Thoracic aorta (tissue), 2 donors: ENCODE results near the gene SIPA1L3. TPM values are rescaled to one million over a fixed set of nuclear protein-coding genes. Genes with fewer than 3 reads are reported as not detected.

Experiments
- ATAC-seq: fragments of 150-250 bp; one replicate; pipeline ENCODE4 v1.8.0; 2017; ENCODE audit warnings: low read depth; ENCODE audit not compliant: insufficient number of reproducible peaks, low FRiP score
- DNase-seq: peaks from one replicate; pipeline ENCODE4 v3.0.0-alpha.2; 2020; ENCODE audit warnings: low spot score
- H3K27ac ChIP-seq, 2 donors: fragments of 200-600 bp; sonication (generic); 1 replicate in 1 of 2; 2 replicates in 1 of 2; pipeline ENCODE4 v1.5.1; 2016; ENCODE audit warnings: mild to moderate bottlenecking in 2 of 2, moderate library complexity in 2 of 2
- H3K27me3 ChIP-seq: fragments of 200-600 bp; sonication (generic); replicated peaks from 2 replicates; pipeline ENCODE4 v1.6.0; 2016; ENCODE audit warnings: mild to moderate bottlenecking; ENCODE audit not compliant: insufficient read depth
- H3K36me3 ChIP-seq: fragments of 200-600 bp; sonication (generic); one replicate; pipeline ENCODE4 v1.5.1; 2016
- H3K4me1 ChIP-seq, 2 donors: fragments of 200-600 bp; sonication (generic); 1 replicate in 1 of 2; 2 replicates in 1 of 2; pipeline versions ENCODE4 v1.5.1 to v1.6.0; 2016; ENCODE audit warnings: low read depth in 2 of 2, mild to moderate bottlenecking in 1 of 2; ENCODE audit not compliant: control insufficient read depth in 1 of 2
- H3K4me3 ChIP-seq: fragments of 200-600 bp; sonication (generic); 2 replicates; pipeline ENCODE4 v1.5.1; 2016; ENCODE audit warnings: mild to moderate bottlenecking
- H3K9me3 ChIP-seq: fragments of 200-600 bp; sonication (generic); 2 replicates; pipeline ENCODE4 v1.5.1; 2016
- CTCF ChIP-seq: fragments of 200-600 bp; sonication (generic); IDR thresholded peaks from one replicate; pipeline ENCODE4 v1.5.1; 2019; ENCODE audit warnings: antibody characterized with exemption
- total RNA-seq, 2 donors: library from RNA; depleted of rRNA; stranded (reverse); fragments of >200 nt; gene quantifications; one replicate each; pipeline versions ENCODE4 v1.1.0 to v1.2.3, GENCODE V29; 2016

The SIPA1L3 gene
- total RNA-seq, 2 donors from 2014 or later = 14.5 to 39.4 TPM

GRCh38 chr19:37981785-37982475 is 74.9 kb downstream of the SIPA1L3 start:
- no peaks in the 10 kb centered on the region for H3K36me3 ChIP-seq
- ATAC-seq (no peak), DNase-seq (no peak)
- peaks cover 0 to 6% of the 10 kb centered on the region in 2 donors for H3K4me1 ChIP-seq
- no peak overlapping the region for H3K4me3 ChIP-seq
- no peak for TF ChIP-seq CTCF
- H3K27me3 ChIP-seq = no peaks in the 10 kb centered on the region
- no peaks in the 10 kb centered on the region for H3K9me3 ChIP-seq
- H3K27ac ChIP-seq = no peak overlapping the region

GRCh38 chr19:37982655-37983054 is 75.6 kb downstream of the SIPA1L3 start:
- Histone ChIP-seq H3K27ac (no peak overlapping the region), H3K9me3 (no peaks in the 10 kb centered on the region), H3K4me1 (peaks cover 0 to 6% of the 10 kb centered on the region in 2 donors), H3K27me3 (no peaks in the 10 kb centered on the region), H3K36me3 (no peaks in the 10 kb centered on the region), H3K4me3 (no peak overlapping the region)
- ATAC-seq (no peak), DNase-seq (no peak)
- no peak for TF ChIP-seq CTCF

- no peak overlapping the region for H3K4me3 ChIP-seq
- no peaks in the 10 kb centered on the region for H3K36me3 ChIP-seq
- no peaks in the 10 kb centered on the region for H3K27me3 ChIP-seq
- TF ChIP-seq CTCF = no peak
- no peak for DNase-seq
- H3K9me3 ChIP-seq = no peaks in the 10 kb centered on the region
- peaks cover 0 to 6% of the 10 kb centered on the region in 2 donors for H3K4me1 ChIP-seq
- no peak overlapping the region for H3K27ac ChIP-seq
- ATAC-seq = no peak
Observed at GRCh38 chr19:37983153-37983552, 76.1 kb downstream of the SIPA1L3 start.

- peaks cover 0 to 6% of the 10 kb centered on the region in 2 donors for H3K4me1 ChIP-seq
- H3K9me3 ChIP-seq = no peaks in the 10 kb centered on the region
- no peaks in the 10 kb centered on the region for H3K36me3 ChIP-seq
- DNase-seq = no peak
- TF ChIP-seq CTCF = no peak
- H3K4me3 ChIP-seq = no peak overlapping the region
- no peak for ATAC-seq
- no peaks in the 10 kb centered on the region for H3K27me3 ChIP-seq
- H3K27ac ChIP-seq = no peak overlapping the region
Observed at GRCh38 chr19:37983916-37984315, 76.9 kb downstream of the SIPA1L3 start.

- H3K27ac ChIP-seq = no peak overlapping the region
- no peaks in the 10 kb centered on the region for H3K27me3 ChIP-seq
- ATAC-seq = no peak
- no peaks in the 10 kb centered on the region for H3K9me3 ChIP-seq
- no peak for TF ChIP-seq CTCF
- no peaks in the 10 kb centered on the region for H3K4me1 ChIP-seq
- no peak overlapping the region for H3K4me3 ChIP-seq
- DNase-seq = no peak
- no peaks in the 10 kb centered on the region for H3K36me3 ChIP-seq
Observed at GRCh38 chr19:37986048-37986750, 79.2 kb downstream of the SIPA1L3 start.
